H9 (cell line): ENCODE data around the gene OPRPN. TPM values are rescaled to one million over a fixed set of nuclear protein-coding genes. Genes with fewer than 3 reads are reported as not detected.

Experiments used
- DNase-seq: peaks from one replicate; pipeline ENCODE4 v3.0.0-alpha.2; 2017
- H2AFZ ChIP-seq: one replicate; pipeline ENCODE4 v1.6.1; 2013; ENCODE audit warnings: mild to moderate bottlenecking, low read length, control low read depth, moderate library complexity
- H2AK5ac ChIP-seq: 2 replicates; pipeline ENCODE4 v1.6.1; 2013; ENCODE audit warnings: low read length, control low read depth, mixed read lengths; ENCODE audit not compliant: insufficient read length
- H2BK120ac ChIP-seq: one replicate; pipeline ENCODE4 v1.6.1; 2013; ENCODE audit warnings: low read depth, mild to moderate bottlenecking, low read length, control low read depth, inconsistent platforms; ENCODE audit not compliant: poor library complexity, severe bottlenecking
- H2BK12ac ChIP-seq: 2 replicates; pipeline ENCODE4 v1.6.1; 2013; ENCODE audit warnings: low read length, control low read depth, mixed read lengths, low read depth; ENCODE audit not compliant: insufficient read length
- H2BK15ac ChIP-seq: 2 replicates; pipeline ENCODE4 v1.6.1; 2013; ENCODE audit warnings: low read depth, low read length, control low read depth
- H2BK20ac ChIP-seq: one replicate; pipeline ENCODE4 v1.6.1; 2013; ENCODE audit warnings: low read depth, mild to moderate bottlenecking, low read length, control low read depth, inconsistent platforms; ENCODE audit not compliant: poor library complexity, severe bottlenecking
- H2BK5ac ChIP-seq: 2 replicates; pipeline ENCODE4 v1.6.1; 2013; ENCODE audit warnings: low read length, control low read depth, mixed read lengths; ENCODE audit not compliant: insufficient read length
- H3K14ac ChIP-seq: 2 replicates; pipeline ENCODE4 v1.6.1; 2013; ENCODE audit warnings: low read length, control low read depth; ENCODE audit not compliant: insufficient read depth
- H3K18ac ChIP-seq: 2 replicates; pipeline ENCODE4 v1.6.1; 2013; ENCODE audit warnings: low read depth, mild to moderate bottlenecking, mixed read lengths, low read length, control low read depth; ENCODE audit not compliant: insufficient read length
- H3K23ac ChIP-seq: 2 replicates; pipeline ENCODE4 v1.6.1; 2013; ENCODE audit warnings: low read length, control low read depth, mixed read lengths, low read depth; ENCODE audit not compliant: insufficient read length
- H3K23me2 ChIP-seq: 2 replicates; pipeline ENCODE4 v1.6.1; 2013; ENCODE audit warnings: low read depth, mild to moderate bottlenecking, mixed read lengths, low read length, control low read depth; ENCODE audit not compliant: insufficient read length, poor library complexity, severe bottlenecking
- H3K27ac ChIP-seq: 2 replicates; pipeline ENCODE4 v1.5.1; 2013; ENCODE audit warnings: low read length, control low read depth, mixed read lengths, low read depth; ENCODE audit not compliant: insufficient read length
- H3K27me3 ChIP-seq: 2 replicates; pipeline ENCODE4 v1.6.1; 2013; ENCODE audit warnings: low read length, control low read depth, inconsistent platforms; ENCODE audit not compliant: insufficient read depth
- H3K4ac ChIP-seq: 2 replicates; pipeline ENCODE4 v1.6.1; 2013; ENCODE audit warnings: low read depth, mild to moderate bottlenecking, control low read depth, inconsistent platforms, low read length, moderate library complexity
- H3K4me1 ChIP-seq: 2 replicates; pipeline ENCODE4 v1.6.1; 2013; ENCODE audit warnings: low read length, control low read depth, inconsistent platforms; ENCODE audit not compliant: insufficient read depth
- H3K4me2 ChIP-seq: 2 replicates; pipeline ENCODE4 v1.6.1; 2013; ENCODE audit warnings: low read length, control low read depth, mixed read lengths; ENCODE audit not compliant: insufficient read length, insufficient read depth
- H3K56ac ChIP-seq: 2 replicates; pipeline ENCODE4 v1.6.1; 2013; ENCODE audit warnings: low read depth, mild to moderate bottlenecking, mixed read lengths, low read length, control low read depth; ENCODE audit not compliant: insufficient read length
- H3K79me1 ChIP-seq: 2 replicates; pipeline ENCODE4 v1.6.1; 2013; ENCODE audit warnings: low read depth, mild to moderate bottlenecking, moderate library complexity, low read length, control low read depth, inconsistent platforms; ENCODE audit not compliant: insufficient read depth, poor library complexity, severe bottlenecking
- H3K79me2 ChIP-seq: 2 replicates; pipeline ENCODE4 v1.6.1; 2013; ENCODE audit warnings: low read length, control low read depth, inconsistent platforms; ENCODE audit not compliant: insufficient read depth
- H3K9ac ChIP-seq: 2 replicates; pipeline ENCODE4 v1.6.1; 2013; ENCODE audit warnings: low read length, control low read depth, mixed read lengths; ENCODE audit not compliant: insufficient read length; ENCODE audit errors: extremely low read depth
- H3K9me3 ChIP-seq: one replicate; pipeline ENCODE4 v1.6.1; 2013; ENCODE audit warnings: low read depth, low read length, inconsistent platforms; ENCODE audit not compliant: control insufficient read depth
- H3T11ph ChIP-seq: one replicate; pipeline ENCODE4 v1.6.1; 2013; ENCODE audit warnings: mild to moderate bottlenecking, low read length, control low read depth, inconsistent platforms
- H4K20me1 ChIP-seq: one replicate; pipeline ENCODE4 v1.6.1; 2013; ENCODE audit not compliant: control insufficient read depth, insufficient read length, insufficient read depth
- H4K5ac ChIP-seq: 2 replicates; pipeline ENCODE4 v1.6.1; 2013; ENCODE audit warnings: low read depth, mild to moderate bottlenecking, mixed read lengths, low read length, control low read depth; ENCODE audit not compliant: insufficient read length
- H4K8ac ChIP-seq: replicated peaks from 2 replicates; pipeline ENCODE4 v1.6.1; 2013; ENCODE audit warnings: low read length, control low read depth, mixed read lengths, low read depth; ENCODE audit not compliant: insufficient read length
- H4K91ac ChIP-seq: 2 replicates; pipeline ENCODE4 v1.6.1; 2013; ENCODE audit warnings: low read depth, mild to moderate bottlenecking, moderate library complexity, mixed read lengths, low read length, control low read depth; ENCODE audit not compliant: insufficient read length
- H3K27ac Mint-ChIP-seq, 3 experiments: 2 replicates in 2 of 3; 3 replicates in 1 of 3; pipeline ENCODE4 v1.8.0; 2020 to 2021; ENCODE audit warnings: mixed read lengths in 3 of 3, mild to moderate bottlenecking in 1 of 3, moderate library complexity in 1 of 3
- H3K27me3 Mint-ChIP-seq: 2 replicates; pipeline ENCODE4 v1.8.0; 2021; ENCODE audit warnings: low read depth, mild to moderate bottlenecking, moderate library complexity, mixed read lengths
- H3K36me3 Mint-ChIP-seq, 3 experiments: 2 replicates in 2 of 3; 3 replicates in 1 of 3; pipeline ENCODE4 v1.8.0; 2020 to 2021; ENCODE audit warnings: low read depth in 3 of 3, mixed read lengths in 3 of 3; ENCODE audit not compliant: insufficient read depth in 1 of 3
- H3K4me1 Mint-ChIP-seq, 2 experiments: 2 replicates each; pipeline ENCODE4 v1.8.0; 2020; ENCODE audit warnings: mixed read lengths in 2 of 2
- H3K4me3 Mint-ChIP-seq, 2 experiments: 2 replicates in 1 of 2; 3 replicates in 1 of 2; pipeline ENCODE4 v1.8.0; 2020 to 2021; ENCODE audit warnings: mild to moderate bottlenecking in 2 of 2, mixed read lengths in 2 of 2, moderate library complexity in 1 of 2
- H3K9me3 Mint-ChIP-seq, 2 experiments: 2 replicates in 1 of 2; 3 replicates in 1 of 2; pipeline ENCODE4 v1.8.0; 2020; ENCODE audit warnings: mild to moderate bottlenecking in 2 of 2, mixed read lengths in 2 of 2, moderate library complexity in 1 of 2
- WGBS: extraction: QIAGEN DNeasy Blood & Tissue Kit; methylation state at CpG from one replicate; pipeline ENCODE4 v1.1.7; 2013; ENCODE audit warnings: missing lambda C conversion rate, low lambda C conversion rate, mixed read lengths; ENCODE audit not compliant: insufficient read length; ENCODE audit errors: extremely low coverage; 5-methylcytosine and 5-hydroxymethylcytosine counted together
- total RNA-seq: library from RNA; stranded (reverse); gene quantifications from 2 replicates; pipeline ENCODE4 v1.2.1, GENCODE V29; 2021
- TF ChIP-seq, protein P1 (sequence below): fragments of 200-600 bp; sonication (generic); conservative IDR thresholded peaks from 3 replicates; pipeline ENCODE4 v1.8.0; 2021; ENCODE audit warnings: antibody characterized with exemption, mild to moderate bottlenecking

OPRPN gene
- total RNA-seq, 1 experiment from 2014 or later: not detected

DNA sequence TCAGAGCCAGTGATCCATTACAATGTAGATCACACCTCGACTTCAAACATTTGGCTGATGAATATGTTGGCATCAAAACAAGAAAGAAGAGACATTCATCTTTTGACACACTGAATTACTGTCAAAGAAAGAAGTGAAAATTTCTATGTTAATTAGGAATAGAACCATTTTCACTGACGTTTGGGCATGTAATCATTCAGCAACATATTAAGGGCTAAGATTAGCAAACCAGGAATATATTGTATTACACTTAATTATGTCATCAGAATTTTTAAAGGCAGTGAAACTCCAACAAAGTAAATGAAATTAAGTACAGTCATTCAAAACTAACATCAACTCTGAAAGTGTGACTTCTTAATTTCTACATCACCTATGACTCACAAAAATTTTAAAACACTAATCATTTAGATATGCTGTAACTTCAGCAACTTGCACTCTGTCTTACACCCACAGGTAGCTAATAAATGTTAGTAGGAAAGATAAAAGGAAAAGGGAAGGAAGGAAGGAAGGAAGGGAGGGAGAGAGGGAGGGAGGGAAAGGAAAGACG, 38.6 kb upstream of the OPRPN start:
- H3K27ac Mint-ChIP-seq: no peak overlapping the region

More for the DNA sequence above, 38.6 kb upstream of the OPRPN start:
- WGBS: no CpG with 5 or more reads among the region's 3 CpGs
- no peak overlapping the region for H4K91ac ChIP-seq
- H3K14ac ChIP-seq: no peak overlapping the region
- no peak overlapping the region for H3K4ac ChIP-seq
- H3K4me1 ChIP-seq: no peaks in the 10 kb centered on the region
- H2BK5ac ChIP-seq: no peak overlapping the region
- no peak overlapping the region for H2BK120ac ChIP-seq
- no peak overlapping the region for H2BK12ac ChIP-seq
- no peaks in the 10 kb centered on the region for H4K20me1 ChIP-seq
- no peak overlapping the region for H4K8ac ChIP-seq
- no peak overlapping the region for H4K5ac ChIP-seq
- H3K18ac ChIP-seq: no peak overlapping the region
- no peak overlapping the region for H3K9ac ChIP-seq
- Mint-ChIP-seq H3K4me1 (peaks cover 3 to 7% of the 10 kb centered on the region in 2 experiments; a peak in 3 of 4 replicates), H3K27me3 (no peaks in the 10 kb centered on the region), H3K36me3 (no peaks in the 10 kb centered on the region), H3K4me3 (no peak overlapping the region), H3K9me3 (no peaks in the 10 kb centered on the region)
- H3K27me3 ChIP-seq: no peaks in the 10 kb centered on the region
- H2AK5ac ChIP-seq: no peak overlapping the region
- no peak overlapping the region for H3K56ac ChIP-seq
- no peak for DNase-seq
- no peak overlapping the region for H2BK20ac ChIP-seq
- no peaks in the 10 kb centered on the region for H3K23me2 ChIP-seq
- no peak overlapping the region for H2BK15ac ChIP-seq
- H3K79me1 ChIP-seq: no peaks in the 10 kb centered on the region
- TF ChIP-seq, protein P1, sequence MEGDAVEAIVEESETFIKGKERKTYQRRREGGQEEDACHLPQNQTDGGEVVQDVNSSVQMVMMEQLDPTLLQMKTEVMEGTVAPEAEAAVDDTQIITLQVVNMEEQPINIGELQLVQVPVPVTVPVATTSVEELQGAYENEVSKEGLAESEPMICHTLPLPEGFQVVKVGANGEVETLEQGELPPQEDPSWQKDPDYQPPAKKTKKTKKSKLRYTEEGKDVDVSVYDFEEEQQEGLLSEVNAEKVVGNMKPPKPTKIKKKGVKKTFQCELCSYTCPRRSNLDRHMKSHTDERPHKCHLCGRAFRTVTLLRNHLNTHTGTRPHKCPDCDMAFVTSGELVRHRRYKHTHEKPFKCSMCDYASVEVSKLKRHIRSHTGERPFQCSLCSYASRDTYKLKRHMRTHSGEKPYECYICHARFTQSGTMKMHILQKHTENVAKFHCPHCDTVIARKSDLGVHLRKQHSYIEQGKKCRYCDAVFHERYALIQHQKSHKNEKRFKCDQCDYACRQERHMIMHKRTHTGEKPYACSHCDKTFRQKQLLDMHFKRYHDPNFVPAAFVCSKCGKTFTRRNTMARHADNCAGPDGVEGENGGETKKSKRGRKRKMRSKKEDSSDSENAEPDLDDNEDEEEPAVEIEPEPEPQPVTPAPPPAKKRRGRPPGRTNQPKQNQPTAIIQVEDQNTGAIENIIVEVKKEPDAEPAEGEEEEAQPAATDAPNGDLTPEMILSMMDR: no peak
- no peaks in the 10 kb centered on the region for H3K9me3 ChIP-seq
- no peak overlapping the region for H3K27ac ChIP-seq
- H2AFZ ChIP-seq: no peak overlapping the region
- no peak overlapping the region for H3T11ph ChIP-seq
- no peak overlapping the region for H3K4me2 ChIP-seq
- no peaks in the 10 kb centered on the region for H3K79me2 ChIP-seq
- H3K23ac ChIP-seq: no peak overlapping the region
